ENCODE measurements around the gene CLEC2A. TPM values are rescaled to one million over a fixed set of nuclear protein-coding genes. Genes with fewer than 3 reads are reported as not detected.

The CLEC2A gene
- total and polyA plus RNA-seq, 2 experiments from 2014 or later: not detected

DNA sequence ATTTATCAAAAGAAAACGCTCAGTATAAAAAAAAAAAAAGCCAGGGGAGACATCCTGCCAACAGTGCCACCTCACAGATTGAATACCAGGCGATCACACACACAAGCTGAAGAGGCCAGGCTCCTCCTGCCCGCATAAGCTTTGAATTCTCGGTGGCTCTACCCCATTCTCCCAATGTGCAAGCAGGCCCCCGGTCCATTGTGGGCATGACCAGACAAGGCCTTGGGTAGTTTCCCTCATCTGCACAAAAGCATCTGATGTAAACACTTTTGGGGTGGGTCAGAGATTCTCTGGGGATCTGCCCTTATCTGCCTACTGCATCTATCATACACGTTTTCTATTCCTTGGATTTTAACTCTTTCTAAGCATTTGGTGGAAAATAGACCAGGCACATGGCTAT is 34.6 kb downstream of the CLEC2A start:
- H3K4me2 ChIP-seq: no peak overlapping the region

More for the DNA sequence above, 34.6 kb downstream of the CLEC2A start:
- no peak overlapping the region for H3K27ac Mint-ChIP-seq
- H3K9me3 Mint-ChIP-seq: peaks cover 14% of the 10 kb centered on the region
- Histone ChIP-seq H3K4me3 (no peak overlapping the region), H2AFZ (no peak overlapping the region; the same call in 1 of the 2 replicates), H3K27ac (ENCODE audit: low read depth) (no peak overlapping the region), H3K4me1 (ENCODE audit: insufficient read depth) (no peaks in the 10 kb centered on the region; the same call in 1 of the 2 replicates), H3K9me2 (ENCODE audit: insufficient read depth) (peaks cover 5% of the 10 kb centered on the region; the same call in 1 of the 2 replicates), H4K20me1 (replicated peaks; ENCODE audit: insufficient read depth) (no peaks in the 10 kb centered on the region), H3F3A (replicated peaks; ENCODE audit: low read depth) (no peaks in the 10 kb centered on the region), H3K27me3 (ENCODE audit: insufficient read depth) (no peaks in the 10 kb centered on the region), H3K79me2 (replicated peaks; ENCODE audit: insufficient read depth) (no peaks in the 10 kb centered on the region), H3K36me3 (ENCODE audit: insufficient read depth) (0 out of 2 replicates have a peak, but pooled peaks cover 3% of the 10 kb centered on the region)
- H3K27me3 Mint-ChIP-seq (ENCODE audit: insufficient read depth, low read depth, poor library complexity): peaks cover 1% of the 10 kb centered on the region
- peaks cover 7% of the 10 kb centered on the region for H3K4me1 Mint-ChIP-seq
- peaks cover 9% of the 10 kb centered on the region; the same call in 2 of the 3 replicates for H3K36me3 Mint-ChIP-seq (ENCODE audit: low read depth)
- no peak overlapping the region for H3K4me3 Mint-ChIP-seq
- ATAC-seq: no peak
- TF ChIP-seq POLR2AphosphoS5 (IDR thresholded peaks at IDR 0.05; ENCODE audit: low read depth) (no peak), NANOG (IDR thresholded peaks at IDR 0.05; ENCODE audit: borderline replicate concordance) (no peak), ZNF462 (CRISPR knock-in tag; IDR thresholded peaks at IDR 0.05) (no peak), STAT1 (IDR thresholded peaks at IDR 0.05; ENCODE audit: unreplicated experiment) (no peak), REST (IDR thresholded peaks at IDR 0.05; ENCODE audit: unreplicated experiment) (no peak), EZH2 (IDR thresholded peaks at IDR 0.05; ENCODE audit: low read depth, unreplicated experiment) (no peak), CREB1 (CRISPR knock-in tag; IDR thresholded peaks at IDR 0.05; ENCODE audit: low read depth) (no peak), EZH2phosphoT487 (IDR thresholded peaks at IDR 0.05; ENCODE audit: unreplicated experiment) (no peak), JUNB (IDR thresholded peaks at IDR 0.05; ENCODE audit: unreplicated experiment) (no peak), ZNF331 (CRISPR knock-in tag; IDR thresholded peaks at IDR 0.05; ENCODE audit: low read depth) (no peak), ZNF114 (CRISPR knock-in tag; IDR thresholded peaks at IDR 0.05) (no peak)
- TF ChIP-seq, protein P1, sequence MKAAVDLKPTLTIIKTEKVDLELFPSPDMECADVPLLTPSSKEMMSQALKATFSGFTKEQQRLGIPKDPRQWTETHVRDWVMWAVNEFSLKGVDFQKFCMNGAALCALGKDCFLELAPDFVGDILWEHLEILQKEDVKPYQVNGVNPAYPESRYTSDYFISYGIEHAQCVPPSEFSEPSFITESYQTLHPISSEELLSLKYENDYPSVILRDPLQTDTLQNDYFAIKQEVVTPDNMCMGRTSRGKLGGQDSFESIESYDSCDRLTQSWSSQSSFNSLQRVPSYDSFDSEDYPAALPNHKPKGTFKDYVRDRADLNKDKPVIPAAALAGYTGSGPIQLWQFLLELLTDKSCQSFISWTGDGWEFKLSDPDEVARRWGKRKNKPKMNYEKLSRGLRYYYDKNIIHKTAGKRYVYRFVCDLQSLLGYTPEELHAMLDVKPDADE (IDR thresholded peaks at IDR 0.05): no peak
- TF ChIP-seq, protein P2, sequence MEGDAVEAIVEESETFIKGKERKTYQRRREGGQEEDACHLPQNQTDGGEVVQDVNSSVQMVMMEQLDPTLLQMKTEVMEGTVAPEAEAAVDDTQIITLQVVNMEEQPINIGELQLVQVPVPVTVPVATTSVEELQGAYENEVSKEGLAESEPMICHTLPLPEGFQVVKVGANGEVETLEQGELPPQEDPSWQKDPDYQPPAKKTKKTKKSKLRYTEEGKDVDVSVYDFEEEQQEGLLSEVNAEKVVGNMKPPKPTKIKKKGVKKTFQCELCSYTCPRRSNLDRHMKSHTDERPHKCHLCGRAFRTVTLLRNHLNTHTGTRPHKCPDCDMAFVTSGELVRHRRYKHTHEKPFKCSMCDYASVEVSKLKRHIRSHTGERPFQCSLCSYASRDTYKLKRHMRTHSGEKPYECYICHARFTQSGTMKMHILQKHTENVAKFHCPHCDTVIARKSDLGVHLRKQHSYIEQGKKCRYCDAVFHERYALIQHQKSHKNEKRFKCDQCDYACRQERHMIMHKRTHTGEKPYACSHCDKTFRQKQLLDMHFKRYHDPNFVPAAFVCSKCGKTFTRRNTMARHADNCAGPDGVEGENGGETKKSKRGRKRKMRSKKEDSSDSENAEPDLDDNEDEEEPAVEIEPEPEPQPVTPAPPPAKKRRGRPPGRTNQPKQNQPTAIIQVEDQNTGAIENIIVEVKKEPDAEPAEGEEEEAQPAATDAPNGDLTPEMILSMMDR (conservative IDR thresholded peaks at IDR 0.05; ENCODE audit: low read depth in 2 of 2): no peak
- no peak for DNase-seq (ENCODE audit: low spot score)
